Activated B cell treated with CpG ODN at 0.5 μM for 24 hours (primary cell): ENCODE results near the gene CEACAM16. TPM values are rescaled to one million over a fixed set of nuclear protein-coding genes. Genes with fewer than 3 reads are reported as not detected.

Experiments
- ATAC-seq: fragments of 200-7000 bp; cut with Tn5 transposase; one replicate; pipeline ENCODE4 v1.10.0; 2021; ENCODE audit warnings: low read depth, mild to moderate bottlenecking, moderate library complexity
- CTCF ChIA-PET: fragments of 350-600 bp; sonication (Branson Sonifier 250); formaldehyde crosslinking; loops from one replicate; lab custom pipeline; 2021; ENCODE audit warnings: antibody characterized with exemption; lab: Charles Lee
- POLR2A ChIA-PET: fragments of 350-600 bp; sonication (Branson Sonifier 250); formaldehyde crosslinking; loops from one replicate; lab custom pipeline; 2021; ENCODE audit warnings: antibody characterized with exemption; lab: Charles Lee
- DNase-seq: peaks from one replicate; pipeline ENCODE4 v3.0.0; 2022
- H3K27ac Mint-ChIP-seq: one replicate; pipeline ENCODE4 v1.8.0; 2020; ENCODE audit warnings: mixed read lengths
- H3K27me3 Mint-ChIP-seq: one replicate; pipeline ENCODE4 v1.8.0; 2021; ENCODE audit warnings: mixed read lengths
- H3K36me3 Mint-ChIP-seq: one replicate; pipeline ENCODE4 v1.8.0; 2021; ENCODE audit warnings: low read depth, mixed read lengths
- H3K4me1 Mint-ChIP-seq: one replicate; pipeline ENCODE4 v1.8.0; 2021; ENCODE audit warnings: mixed read lengths
- H3K4me3 Mint-ChIP-seq: one replicate; pipeline ENCODE4 v1.8.0; 2020; ENCODE audit warnings: mild to moderate bottlenecking, mixed read lengths
- H3K9me3 Mint-ChIP-seq: one replicate; pipeline ENCODE4 v1.8.0; 2020; ENCODE audit warnings: mixed read lengths
- intact Hi-C: fragments of 100-400 bp; cut with micrococcal nuclease; formaldehyde crosslinking; loops from one replicate; pipeline ENCODE4 v1.15.1; 2024
- total RNA-seq: library from RNA; stranded (reverse); gene quantifications from 2 replicates; pipeline ENCODE4 v1.2.3, GENCODE V29; 2022
- TF ChIP-seq, protein P1 (sequence below): fragments of 200-600 bp; IDR thresholded peaks from one replicate; pipeline ENCODE4 v1.8.0; 2022; ENCODE audit warnings: antibody characterized with exemption, mild to moderate bottlenecking

The CEACAM16 gene
- total RNA-seq, 1 donor from 2014 or later = not detected

DNA sequence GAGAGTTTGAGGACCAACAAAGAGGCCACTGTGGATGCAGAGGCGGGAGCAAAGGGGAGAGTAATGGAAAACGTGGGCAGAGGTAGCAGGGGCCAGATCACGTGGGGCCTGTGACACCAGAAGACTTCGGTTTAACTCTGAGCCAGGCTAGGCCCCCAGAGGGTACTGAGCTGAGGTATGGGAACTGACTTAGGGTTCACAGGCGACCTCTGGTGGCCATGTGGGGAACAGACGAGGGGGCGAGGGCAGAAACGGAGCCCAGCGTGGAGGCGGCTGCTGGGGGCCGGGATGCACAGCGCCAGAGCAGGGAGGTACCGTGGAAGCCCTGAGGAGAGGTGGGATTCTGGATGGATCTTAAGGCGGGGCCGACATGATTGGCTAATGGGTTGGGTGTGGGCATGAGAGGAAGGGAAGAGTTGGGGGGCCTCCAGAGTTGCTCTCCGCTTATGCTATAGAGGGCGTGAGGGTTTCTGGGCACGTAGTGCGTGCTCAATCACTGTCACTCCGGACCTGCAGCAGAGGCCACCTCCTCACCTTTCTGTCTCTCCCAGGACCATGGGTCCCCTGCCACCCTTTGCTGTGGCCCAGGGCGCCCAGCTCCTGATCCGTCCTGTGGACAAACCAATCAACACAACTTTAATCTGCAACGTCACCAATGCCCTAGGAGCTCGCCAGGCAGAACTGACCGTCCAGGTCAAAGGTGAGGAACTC is 41.6 kb upstream of the CEACAM16 start:
- Mint-ChIP-seq H3K4me1 (peaks cover 21% of the 10 kb centered on the region), H3K36me3 (no peaks in the 10 kb centered on the region), H3K4me3 (no peak overlapping the region), H3K27ac (no peak overlapping the region), H3K9me3 (no peaks in the 10 kb centered on the region), H3K27me3 (no peaks in the 10 kb centered on the region)
- ChIA-PET POLR2A (no interaction called here), CTCF (interaction anchor here (0.7 to 1.6 kb wide), 7 partner anchors 18 to 446 kb away, joined by 3 to 11 read pairs (median 4); no protein-coding TSS in a partner anchor)
- DNase-seq (peak; percentile 58), ATAC-seq (peak; percentile 70)
- intact Hi-C loops = loop anchor here (1.0 kb wide), 3 partner anchors 80 to 188 kb away; no protein-coding TSS in a partner anchor
- TF ChIP-seq, protein P1, sequence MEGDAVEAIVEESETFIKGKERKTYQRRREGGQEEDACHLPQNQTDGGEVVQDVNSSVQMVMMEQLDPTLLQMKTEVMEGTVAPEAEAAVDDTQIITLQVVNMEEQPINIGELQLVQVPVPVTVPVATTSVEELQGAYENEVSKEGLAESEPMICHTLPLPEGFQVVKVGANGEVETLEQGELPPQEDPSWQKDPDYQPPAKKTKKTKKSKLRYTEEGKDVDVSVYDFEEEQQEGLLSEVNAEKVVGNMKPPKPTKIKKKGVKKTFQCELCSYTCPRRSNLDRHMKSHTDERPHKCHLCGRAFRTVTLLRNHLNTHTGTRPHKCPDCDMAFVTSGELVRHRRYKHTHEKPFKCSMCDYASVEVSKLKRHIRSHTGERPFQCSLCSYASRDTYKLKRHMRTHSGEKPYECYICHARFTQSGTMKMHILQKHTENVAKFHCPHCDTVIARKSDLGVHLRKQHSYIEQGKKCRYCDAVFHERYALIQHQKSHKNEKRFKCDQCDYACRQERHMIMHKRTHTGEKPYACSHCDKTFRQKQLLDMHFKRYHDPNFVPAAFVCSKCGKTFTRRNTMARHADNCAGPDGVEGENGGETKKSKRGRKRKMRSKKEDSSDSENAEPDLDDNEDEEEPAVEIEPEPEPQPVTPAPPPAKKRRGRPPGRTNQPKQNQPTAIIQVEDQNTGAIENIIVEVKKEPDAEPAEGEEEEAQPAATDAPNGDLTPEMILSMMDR = no peak

DNA sequence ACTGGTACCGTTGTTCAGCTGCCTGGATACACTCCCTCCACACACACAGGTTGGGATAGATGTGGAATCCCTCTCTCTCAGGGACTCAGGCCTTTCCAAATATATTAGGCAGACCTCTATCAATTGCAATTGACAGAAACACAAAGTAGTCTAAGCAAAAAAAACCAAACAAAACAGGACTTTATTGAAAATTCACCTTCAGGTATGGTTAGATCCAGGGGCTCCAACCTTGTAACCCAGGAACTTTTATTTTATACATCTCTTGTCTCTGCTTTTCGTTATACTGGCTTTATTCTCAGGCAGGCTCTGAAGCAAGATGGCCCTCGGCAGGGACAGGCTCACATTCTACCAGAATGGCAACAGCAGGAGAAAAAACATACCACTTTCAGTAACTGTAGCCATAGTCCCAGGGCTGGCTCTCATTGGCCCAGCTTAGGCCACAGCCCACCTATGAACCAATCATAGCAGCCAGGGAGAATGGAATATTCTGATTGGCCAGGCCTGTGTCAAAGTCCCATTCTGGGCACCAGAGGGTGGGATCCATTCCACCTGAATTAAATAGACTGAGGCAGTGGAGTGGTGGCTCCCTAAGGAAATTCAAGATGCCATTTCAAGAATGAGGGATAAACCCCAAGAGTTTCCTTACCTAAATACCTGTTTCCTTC is 40.8 kb upstream of the CEACAM16 start:
- Mint-ChIP-seq H3K36me3 (no peaks in the 10 kb centered on the region), H3K4me3 (no peak overlapping the region), H3K27ac (no peak overlapping the region), H3K4me1 (peaks cover 21% of the 10 kb centered on the region), H3K27me3 (peaks cover 1% of the 10 kb centered on the region), H3K9me3 (no peaks in the 10 kb centered on the region)
- intact Hi-C loops = no loop called here
- DNase-seq = no peak
- no peak for ATAC-seq
- ChIA-PET CTCF (interaction anchor here (1.1 to 1.5 kb wide), 3 partner anchors 66 to 445 kb away, joined by 3 to 8 read pairs (median 3); no protein-coding TSS in a partner anchor), POLR2A (no interaction called here)
- TF ChIP-seq, protein P1 = no peak

DNA sequence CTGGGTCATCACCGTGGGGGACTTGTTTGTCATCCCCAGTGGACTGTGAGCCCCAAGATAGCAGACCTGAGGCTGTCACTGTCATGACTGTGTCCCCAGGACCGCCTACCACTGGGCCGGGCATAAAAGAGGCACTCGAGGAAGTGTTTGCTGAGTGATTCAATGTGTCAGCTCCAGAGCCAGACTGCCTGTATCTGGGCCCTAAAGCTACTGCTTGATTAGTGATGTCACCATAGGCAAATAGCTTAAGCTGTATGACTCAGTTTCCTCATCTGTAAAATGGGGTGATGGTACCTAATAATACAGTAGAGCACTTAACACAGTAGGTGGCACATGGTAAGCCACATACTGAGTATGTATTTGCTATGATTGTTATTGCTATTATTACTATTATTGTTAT is 38.9 kb upstream of the CEACAM16 start:
- H3K36me3 Mint-ChIP-seq = no peaks in the 10 kb centered on the region
- no peak overlapping the region for H3K4me3 Mint-ChIP-seq
- peaks cover 2% of the 10 kb centered on the region for H3K27me3 Mint-ChIP-seq
- ChIA-PET POLR2A (no interaction called here), CTCF (no interaction called here)
- peaks cover 6% of the 10 kb centered on the region for H3K4me1 Mint-ChIP-seq
- no peak overlapping the region for H3K27ac Mint-ChIP-seq
- intact Hi-C loops = no loop called here
- no peak for DNase-seq
- TF ChIP-seq, protein P1 = no peak
- ATAC-seq = no peak
- H3K9me3 Mint-ChIP-seq = no peaks in the 10 kb centered on the region

DNA sequence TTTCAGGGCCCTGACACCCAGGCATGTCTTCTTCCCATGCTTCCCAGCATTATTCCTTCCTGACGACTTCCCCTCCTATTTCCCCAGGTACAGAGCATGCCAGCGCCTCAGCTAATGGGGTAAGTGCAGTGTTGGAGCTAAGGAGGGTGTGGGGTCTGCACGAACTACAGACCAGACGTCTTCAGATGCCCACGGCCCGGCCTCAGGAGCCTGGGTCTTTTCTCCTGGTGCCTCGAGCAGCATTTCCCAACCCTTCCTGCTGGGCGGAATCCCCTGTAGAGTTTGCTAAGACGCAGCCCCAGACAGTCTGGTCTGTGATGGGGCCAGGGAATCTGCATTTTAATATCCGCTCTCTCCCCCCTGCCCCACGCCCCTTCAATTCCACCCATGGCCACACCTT is 37.7 kb upstream of the CEACAM16 start:
- TF ChIP-seq, protein P1 = no peak
- POLR2A ChIA-PET = no interaction called here
- Mint-ChIP-seq H3K4me3 (no peak overlapping the region), H3K4me1 (peaks cover 6% of the 10 kb centered on the region), H3K9me3 (no peaks in the 10 kb centered on the region), H3K27ac (no peak overlapping the region), H3K36me3 (no peaks in the 10 kb centered on the region), H3K27me3 (peaks cover 2% of the 10 kb centered on the region)
- intact Hi-C loops = no loop called here
- DNase-seq (no peak), ATAC-seq (no peak)
- CTCF ChIA-PET = no interaction called here

DNA sequence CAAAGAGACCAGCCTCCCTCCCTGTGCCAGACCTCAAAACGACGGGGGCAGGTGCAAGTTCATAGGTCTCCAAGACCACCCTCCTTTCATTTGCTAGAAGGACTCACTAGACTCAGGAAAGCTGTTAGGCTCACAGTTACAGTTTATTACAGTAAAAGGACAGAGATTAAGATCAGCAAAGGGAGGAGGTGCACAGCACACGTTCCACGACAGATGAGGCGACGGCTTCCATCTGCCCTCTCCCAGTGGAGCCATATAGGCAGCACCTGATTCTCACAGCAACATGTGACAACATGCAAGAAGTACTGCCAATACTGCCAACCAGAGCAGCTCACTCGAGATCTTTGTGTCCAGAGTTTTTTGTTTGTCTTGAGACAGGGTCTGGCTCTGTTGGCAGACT is 37.0 kb upstream of the CEACAM16 start:
- ChIA-PET POLR2A (no interaction called here), CTCF (no interaction called here)
- ATAC-seq = no peak
- H3K27me3 Mint-ChIP-seq = peaks cover 2% of the 10 kb centered on the region
- no peak overlapping the region for H3K4me3 Mint-ChIP-seq
- no peaks in the 10 kb centered on the region for H3K36me3 Mint-ChIP-seq
- TF ChIP-seq, protein P1 = no peak
- DNase-seq = no peak
- no peak overlapping the region for H3K27ac Mint-ChIP-seq
- no peaks in the 10 kb centered on the region for H3K9me3 Mint-ChIP-seq
- intact Hi-C loops = no loop called here
- peaks cover 5% of the 10 kb centered on the region for H3K4me1 Mint-ChIP-seq
